GM12875 (cell line): Measurements from ENCODE around the gene SELENOS.

Experiments
- H3K4me3 ChIP-seq: one replicate; pipeline ENCODE4 v1.5.1; 2011; ENCODE audit warnings: low read depth, low read length, control low read depth
- CTCF ChIP-seq: IDR thresholded peaks from 2 replicates; pipeline ENCODE4 v1.5.1; 2011; ENCODE audit warnings: low read depth, mild to moderate bottlenecking, control low read depth, inconsistent platforms, low read length, moderate library complexity, borderline replicate concordance; ENCODE audit not compliant: insufficient read depth

The SELENOS gene

DNA sequence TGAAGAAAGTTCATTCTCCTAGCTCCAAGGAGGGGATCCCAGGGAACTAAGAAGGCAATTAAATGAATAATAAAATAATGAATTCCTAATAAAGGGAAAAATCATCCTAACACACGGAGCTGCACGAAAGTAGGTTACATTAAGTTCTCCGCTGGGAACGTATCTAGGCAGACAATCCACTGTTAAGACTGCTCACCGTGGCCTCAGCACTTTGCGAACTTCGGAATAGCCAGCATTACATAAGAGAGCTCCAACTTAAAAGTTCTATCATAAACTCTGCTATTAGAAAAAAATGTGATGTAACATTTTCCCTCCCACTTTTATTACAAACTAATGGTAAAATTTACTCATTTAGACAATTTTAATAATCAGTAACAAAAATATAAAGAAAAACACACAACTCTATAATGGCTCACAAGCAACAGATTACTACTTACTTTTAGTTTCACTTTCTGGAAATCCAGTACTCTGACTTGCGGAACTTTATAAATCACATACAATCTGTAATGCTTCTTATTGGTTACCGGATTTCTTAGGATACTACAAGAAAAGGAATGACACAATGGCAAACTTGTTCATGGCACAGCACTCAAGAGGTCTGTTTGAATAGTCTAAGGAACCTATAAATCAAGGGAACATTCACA, 9.3 kb upstream of the SELENOS start:
- TF ChIP-seq CTCF, result no peak
- H3K4me3 ChIP-seq, result no peak overlapping the region

DNA sequence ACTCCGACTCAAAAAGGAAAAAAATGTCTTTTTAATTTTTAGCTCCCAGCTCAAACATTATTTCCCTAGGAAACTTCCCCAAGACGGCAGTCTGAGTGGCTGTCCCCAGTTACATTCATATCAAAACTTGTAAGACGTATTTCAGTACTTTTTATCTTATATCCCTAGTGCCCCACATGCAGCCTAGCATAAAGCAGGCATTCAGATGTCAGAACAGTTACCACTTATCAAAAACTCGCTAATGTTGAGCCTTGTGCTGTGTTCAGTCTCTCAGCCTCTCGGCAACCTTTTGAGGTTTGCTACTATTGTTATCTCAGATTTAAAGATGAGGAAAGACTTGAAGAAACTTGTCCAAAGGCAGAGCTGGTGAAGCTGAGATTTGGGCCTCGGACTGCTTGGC, 6.6 kb upstream of the SELENOS start:
- no peak for TF ChIP-seq CTCF
- no peak overlapping the region for H3K4me3 ChIP-seq

GRCh38 chr15:101280007-101280406, 2.7 kb upstream of the SELENOS start:
- no peak overlapping the region for H3K4me3 ChIP-seq
- no peak for TF ChIP-seq CTCF

- no peak overlapping the region for H3K4me3 ChIP-seq
- TF ChIP-seq CTCF, result no peak
Observed at GRCh38 chr15:101277943-101278564, 769 bp upstream of the SELENOS start.

DNA sequence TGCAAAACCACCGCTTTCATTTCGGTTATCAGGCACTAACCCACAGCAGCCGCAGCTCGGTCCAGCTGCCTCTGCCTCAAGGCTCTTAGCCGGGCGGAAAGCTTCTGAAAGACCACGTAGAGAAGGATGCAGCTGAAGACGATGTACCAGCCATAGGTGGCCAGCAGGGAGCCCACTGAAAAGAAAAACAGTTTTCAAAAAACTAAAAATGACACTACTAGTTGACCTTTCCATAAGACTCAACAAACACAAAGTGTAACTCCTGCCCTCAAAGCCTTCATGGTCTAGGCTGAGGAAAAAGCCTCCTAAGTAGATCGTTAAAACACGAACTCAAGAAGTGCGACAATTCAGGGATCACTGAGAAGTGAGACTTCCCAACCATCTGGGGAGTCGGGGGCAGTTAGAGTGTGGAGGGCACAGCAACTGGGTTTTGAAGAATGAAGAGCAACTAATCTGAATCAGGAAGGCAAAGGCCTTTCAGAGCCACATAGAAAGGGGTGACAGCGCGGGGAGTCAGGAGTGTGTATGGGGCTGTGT, 716 bp downstream of the SELENOS start:
- peak; percentile 47; the same call in 1 of the 2 replicates for TF ChIP-seq CTCF
- H3K4me3 ChIP-seq, result peak overlapping the region; percentile 97

- H3K4me3 ChIP-seq, result no peak overlapping the region
- TF ChIP-seq CTCF, result no peak
Observed at GRCh38 chr15:101275018-101275417, 2.3 kb downstream of the SELENOS start.

DNA sequence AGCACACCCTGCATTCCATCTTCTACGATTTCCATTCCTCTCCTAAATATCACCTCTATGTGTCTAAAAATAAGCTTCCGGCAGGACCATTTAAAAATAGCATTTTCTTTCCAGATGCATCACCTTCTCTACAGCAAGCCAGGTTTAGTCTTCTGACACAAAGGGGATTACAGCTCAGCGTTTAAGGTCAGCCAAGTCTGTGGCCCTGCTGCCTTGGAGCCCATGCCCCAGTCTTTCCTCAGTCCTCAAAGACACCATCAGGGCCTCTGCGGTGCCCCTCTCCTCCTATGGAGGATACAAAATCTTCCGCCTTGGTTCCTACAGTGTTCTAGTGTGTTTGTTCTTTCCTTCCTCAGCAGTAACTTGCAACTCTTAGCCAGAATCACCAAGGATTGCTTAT, 3.8 kb downstream of the SELENOS start:
- no peak for TF ChIP-seq CTCF

More for the DNA sequence above, 3.8 kb downstream of the SELENOS start:
- H3K4me3 ChIP-seq, result no peak overlapping the region
